Measurements from ENCODE around the gene TMX2. TPM values are rescaled to one million over a fixed set of nuclear protein-coding genes. Genes with fewer than 3 reads are reported as not detected.

TMX2 gene
- polyA plus RNA-seq, 3 donors = 117 to 119 (median 118) TPM

- DNase-seq (ENCODE audit: low read depth in 3 of 3, low spot score in 2 of 3) = no peak
Measured at GRCh38 chr11:57762235-57762861, 50.0 kb downstream of the TMX2 start.

GRCh38 chr11:57763568-57763967 lies 51.2 kb downstream of the TMX2 start:
- no peak for DNase-seq (ENCODE audit: low read depth in 3 of 3, low spot score in 2 of 3)

DNA sequence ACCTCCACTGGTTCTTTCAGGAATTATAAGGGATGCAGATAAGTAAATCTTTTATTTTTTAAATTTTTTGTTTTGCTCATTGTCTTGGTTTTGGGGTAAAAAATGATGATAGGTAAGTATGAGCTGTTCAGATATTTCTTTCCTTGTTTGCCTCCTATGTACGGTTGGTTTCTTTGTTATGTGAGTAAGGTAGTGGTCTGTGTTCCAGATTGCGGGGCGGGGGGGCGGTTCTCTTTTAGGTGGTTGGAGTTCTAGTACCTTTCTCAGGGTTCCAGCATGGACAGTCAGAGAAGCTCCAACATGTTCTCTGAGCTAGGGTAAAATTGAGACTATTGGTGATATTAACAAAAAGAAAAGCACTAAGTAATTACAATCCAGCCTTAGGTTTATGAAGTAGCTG lies 51.6 kb downstream of the TMX2 start:
- no peak for DNase-seq (ENCODE audit: low read depth in 3 of 3, low spot score in 2 of 3)

GRCh38 chr11:57764566-57764965 lies 52.2 kb downstream of the TMX2 start:
- DNase-seq (ENCODE audit: low read depth in 3 of 3, low spot score in 2 of 3) = no peak

DNA sequence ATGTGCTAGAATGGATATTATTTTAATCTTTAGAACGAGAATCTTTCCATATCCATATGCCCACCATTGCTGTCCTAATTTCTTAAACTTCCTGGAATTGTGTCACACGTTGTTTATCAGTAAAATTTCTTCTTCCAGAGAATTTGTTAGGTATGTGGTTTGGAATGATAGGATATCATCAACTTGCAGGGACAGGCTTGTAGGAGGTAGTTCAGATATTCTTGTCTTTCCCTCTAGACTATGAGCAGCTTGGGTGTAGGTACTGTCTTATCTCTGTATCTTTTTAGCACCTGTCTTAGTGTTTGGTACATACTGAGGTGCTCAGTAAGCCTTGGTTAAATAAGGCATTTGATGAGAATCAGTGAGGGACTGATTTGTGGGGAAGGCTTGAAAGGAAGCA lies 52.6 kb downstream of the TMX2 start:
- no peak for DNase-seq (ENCODE audit: low read depth in 3 of 3, low spot score in 2 of 3)

DNA sequence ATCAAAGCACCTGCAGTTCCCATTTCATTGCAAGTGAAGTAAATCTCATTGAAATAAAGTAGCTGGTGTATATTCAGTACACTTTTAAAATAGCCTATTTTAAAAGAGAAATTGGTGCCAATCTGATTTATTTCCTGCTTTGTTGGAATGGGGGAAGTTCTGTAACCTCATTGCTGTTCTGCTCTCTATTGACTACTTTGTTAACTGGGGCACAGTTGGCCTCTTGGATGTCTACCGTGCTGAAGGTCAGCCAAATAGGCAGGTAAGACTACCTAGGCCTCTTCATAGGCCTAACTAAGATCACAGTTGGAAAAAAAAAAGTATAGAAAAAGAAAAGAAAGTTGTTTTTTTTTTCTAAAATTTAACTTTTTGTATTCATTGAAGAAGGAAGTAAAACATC lies 58.4 kb downstream of the TMX2 start:
- no peak for DNase-seq (ENCODE audit: low read depth in 3 of 3, low spot score in 2 of 3)

DNA sequence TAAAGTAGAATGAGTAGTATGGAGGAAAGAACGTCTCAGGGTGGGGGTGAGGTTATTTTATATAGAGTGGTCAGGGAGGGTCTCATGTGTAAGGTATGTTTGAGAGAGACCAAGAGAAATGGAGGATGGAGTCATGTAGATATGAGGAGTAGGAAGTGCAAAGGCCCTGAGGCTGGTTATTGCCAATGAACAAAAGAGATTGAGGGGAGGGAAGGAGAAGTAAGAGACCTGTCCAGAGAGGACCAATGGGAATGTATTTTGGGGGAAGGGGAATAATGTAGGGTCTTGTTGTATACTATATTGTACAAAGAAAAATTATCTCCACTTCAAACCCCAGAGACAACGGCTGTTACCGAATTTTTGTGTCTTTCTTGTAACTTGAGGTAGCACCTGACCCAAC lies 59.0 kb downstream of the TMX2 start:
- no peak for DNase-seq (ENCODE audit: low read depth in 3 of 3, low spot score in 2 of 3)

GRCh38 chr11:57772562-57772961 lies 60.2 kb downstream of the TMX2 start:
- no peak for DNase-seq (ENCODE audit: low read depth in 3 of 3, low spot score in 2 of 3)

DNA sequence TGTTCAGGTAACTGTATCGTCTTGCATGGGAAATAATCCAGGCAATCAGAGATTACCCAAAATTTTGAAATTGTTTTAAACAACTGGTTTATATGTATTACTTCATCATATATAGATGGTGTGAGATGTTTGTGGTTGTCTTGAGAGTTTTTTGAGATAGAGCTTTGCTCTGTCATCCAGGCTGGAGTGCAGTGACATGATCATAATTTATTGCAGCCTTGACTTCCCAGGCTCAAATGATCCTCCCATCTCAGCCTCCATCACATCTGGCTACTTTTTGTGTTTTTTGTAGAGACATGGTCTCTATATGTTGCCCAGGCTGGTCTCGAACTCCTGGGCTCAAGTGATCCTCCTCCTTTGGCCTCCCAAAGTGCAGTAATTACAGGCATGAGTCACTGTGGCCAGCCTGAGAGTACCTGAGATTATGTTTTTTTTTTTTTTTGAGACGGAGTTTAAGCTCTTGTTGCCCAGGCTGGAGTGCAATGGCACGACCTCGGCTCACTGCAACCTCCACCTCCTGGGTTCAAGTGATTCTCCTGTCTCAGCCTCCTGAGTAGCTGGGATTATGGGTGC lies 60.7 kb downstream of the TMX2 start:
- no peak for DNase-seq (ENCODE audit: low read depth in 3 of 3, low spot score in 2 of 3)

DNA sequence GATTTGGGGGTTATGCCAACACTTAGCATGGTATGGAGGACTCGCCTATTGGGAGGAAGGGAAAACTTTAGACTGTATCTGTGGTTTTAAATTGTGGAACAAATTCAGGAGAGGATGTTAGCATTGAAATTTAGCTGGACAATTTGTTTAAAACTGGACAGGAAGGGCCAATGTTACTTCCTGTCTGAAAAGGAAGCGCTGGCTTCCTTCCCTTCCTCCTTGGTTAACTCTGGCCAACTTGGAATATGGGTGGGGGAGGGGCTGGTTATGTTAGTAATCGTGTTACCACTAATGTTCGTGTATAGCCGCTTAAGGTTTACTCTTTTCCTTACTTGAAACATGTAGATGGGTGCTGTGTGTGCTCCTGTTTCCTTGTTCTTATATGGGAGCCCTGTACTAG lies 63.1 kb downstream of the TMX2 start:
- no peak for DNase-seq (ENCODE audit: low read depth in 3 of 3, low spot score in 2 of 3)

DNA sequence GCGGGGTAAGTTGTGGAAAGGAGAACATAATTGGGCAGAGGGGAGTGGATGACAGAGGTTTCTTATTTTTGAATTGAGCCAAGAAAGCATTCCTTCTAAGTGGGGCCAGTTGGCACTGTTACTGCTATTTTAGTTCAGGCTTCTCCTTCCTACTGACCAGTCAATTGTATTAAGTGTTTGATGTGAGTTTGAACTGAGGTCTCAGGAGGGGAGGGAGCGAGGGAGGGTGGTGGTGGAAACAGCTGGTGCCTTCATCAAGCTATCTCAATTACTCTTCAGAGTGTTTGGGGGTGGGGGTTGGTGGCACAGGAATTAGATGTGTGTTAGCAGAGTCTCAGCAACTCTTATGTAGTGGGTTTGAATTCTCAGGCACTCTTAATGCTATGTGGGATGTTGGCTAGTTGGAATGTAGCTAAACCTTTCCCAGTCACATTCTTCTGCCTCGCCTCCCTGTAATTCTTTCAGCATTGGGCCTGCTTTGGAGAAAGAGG lies 63.7 kb downstream of the TMX2 start:
- DNase-seq (ENCODE audit: low read depth in 3 of 3, low spot score in 2 of 3) = no peak

DNA sequence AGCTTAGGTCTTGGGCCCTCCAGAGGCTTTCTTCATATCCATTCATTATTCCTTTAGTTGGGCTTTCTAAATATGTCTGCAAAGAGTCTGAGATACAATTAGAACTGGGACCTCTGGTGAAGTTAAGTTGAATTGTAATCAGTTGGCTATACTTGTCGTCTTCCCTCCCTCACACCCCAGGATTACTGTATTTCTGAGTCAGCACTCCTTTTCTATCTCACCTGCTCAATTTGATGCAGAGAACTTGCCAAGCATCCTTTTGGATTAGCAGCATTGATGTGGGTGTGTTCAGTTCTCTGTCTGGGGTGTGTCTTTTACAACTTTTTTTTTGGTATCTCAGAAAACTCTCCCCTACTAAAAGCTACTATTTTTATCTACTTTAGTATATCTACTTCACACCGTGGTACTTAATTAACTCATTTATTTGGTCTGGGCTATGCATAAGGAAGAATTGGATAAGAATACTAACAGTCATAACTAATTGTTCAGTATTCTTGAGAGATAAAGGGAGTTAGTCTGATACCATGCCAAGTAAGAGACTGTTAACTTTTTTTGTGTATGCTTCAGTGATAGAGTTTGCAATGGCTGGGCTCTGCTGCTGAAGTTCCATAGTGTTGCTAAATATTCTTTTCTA lies 64.3 kb downstream of the TMX2 start:
- no peak for DNase-seq (ENCODE audit: low read depth in 3 of 3, low spot score in 2 of 3)

GRCh38 chr11:57777969-57778317 lies 65.5 kb downstream of the TMX2 start:
- no peak for DNase-seq (ENCODE audit: low read depth in 3 of 3, low spot score in 2 of 3)

DNA sequence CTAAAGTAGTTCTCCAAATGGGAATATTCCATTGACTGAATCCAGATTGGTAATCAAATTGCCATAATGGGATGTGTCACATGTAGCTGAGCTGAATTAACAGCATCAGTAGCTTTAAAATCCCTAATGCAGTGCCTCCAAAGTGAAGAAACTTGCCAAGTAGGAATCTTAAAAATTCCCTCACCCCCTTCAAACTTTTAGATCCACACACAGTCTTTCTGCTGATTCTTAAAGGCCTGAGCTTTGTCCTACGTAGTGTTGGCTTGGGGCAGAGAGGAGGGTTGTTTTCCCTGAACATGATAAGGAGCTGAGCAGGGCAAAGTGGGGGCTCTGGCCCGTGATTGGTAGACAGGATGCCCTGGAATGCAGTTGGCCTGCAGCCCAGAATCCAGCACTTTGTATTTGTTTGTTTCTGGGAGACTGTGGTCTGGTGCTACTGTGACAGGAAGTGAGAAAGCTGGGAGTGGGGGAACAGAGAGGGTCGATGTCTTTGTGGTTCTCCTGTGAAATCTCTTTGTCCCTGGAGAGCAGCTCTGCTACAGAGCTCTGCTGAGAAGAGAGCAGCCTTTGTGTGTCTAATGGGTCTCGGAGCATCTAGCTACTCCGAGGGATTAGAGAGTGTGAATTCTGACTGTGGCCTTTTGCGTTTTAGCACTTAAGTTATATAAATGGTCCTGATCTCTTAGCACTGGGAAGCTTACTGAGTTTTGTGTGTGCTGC lies 66.1 kb downstream of the TMX2 start:
- peak; percentile 92 to 96 (median 94) for DNase-seq (ENCODE audit: low read depth in 3 of 3, low spot score in 2 of 3)

DNA sequence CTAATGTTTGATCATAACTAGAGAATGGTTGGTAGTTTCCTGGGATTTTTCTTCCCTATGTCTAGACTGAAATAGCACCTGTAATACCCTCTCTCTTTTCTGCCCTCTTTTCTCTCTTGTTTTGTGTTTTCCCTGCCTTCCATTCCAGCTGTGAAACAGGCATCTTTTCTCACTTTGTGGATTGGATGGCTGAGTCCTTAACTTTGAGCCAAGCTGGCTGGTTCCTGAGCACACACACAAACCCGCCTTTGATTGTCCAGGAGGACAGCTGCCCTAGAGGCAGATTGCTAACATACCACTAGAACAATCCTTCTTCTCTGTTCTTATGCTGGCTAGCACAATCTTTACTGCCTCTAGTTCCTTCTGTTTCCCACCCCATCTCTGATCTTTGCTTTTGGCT lies 66.9 kb downstream of the TMX2 start:
- no peak for DNase-seq (ENCODE audit: low read depth in 3 of 3, low spot score in 2 of 3)

- DNase-seq (ENCODE audit: low read depth in 3 of 3, low spot score in 2 of 3) = no peak
Measured at GRCh38 chr11:57781529-57781943, 69.1 kb downstream of the TMX2 start.

- DNase-seq (ENCODE audit: low read depth in 3 of 3, low spot score in 2 of 3) = no peak
Measured at GRCh38 chr11:57785072-57785471, 72.7 kb downstream of the TMX2 start.

DNA sequence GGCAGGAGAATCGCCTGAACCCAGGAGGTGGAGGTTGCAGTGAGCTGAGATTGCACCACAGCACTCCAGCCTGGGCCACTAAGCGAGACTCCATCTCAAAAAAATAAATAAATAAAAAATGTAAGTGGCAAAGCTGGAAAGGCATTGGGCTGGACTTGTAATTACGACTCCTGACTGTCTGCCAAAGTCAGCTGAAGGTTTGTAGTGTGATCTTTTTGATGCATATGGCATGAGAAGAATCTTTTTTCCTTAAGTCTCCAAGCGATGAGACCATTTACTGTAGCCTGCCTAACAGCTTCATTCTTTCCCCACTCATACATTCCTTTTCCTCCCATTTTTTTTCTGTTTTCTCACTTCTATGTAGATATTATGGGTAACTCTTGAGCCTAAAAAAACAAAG lies 74.0 kb downstream of the TMX2 start:
- DNase-seq (ENCODE audit: low read depth in 3 of 3, low spot score in 2 of 3) = no peak

- DNase-seq (ENCODE audit: low read depth in 3 of 3, low spot score in 2 of 3) = no peak
Measured at GRCh38 chr11:57787006-57787604, 74.7 kb downstream of the TMX2 start.

DNA sequence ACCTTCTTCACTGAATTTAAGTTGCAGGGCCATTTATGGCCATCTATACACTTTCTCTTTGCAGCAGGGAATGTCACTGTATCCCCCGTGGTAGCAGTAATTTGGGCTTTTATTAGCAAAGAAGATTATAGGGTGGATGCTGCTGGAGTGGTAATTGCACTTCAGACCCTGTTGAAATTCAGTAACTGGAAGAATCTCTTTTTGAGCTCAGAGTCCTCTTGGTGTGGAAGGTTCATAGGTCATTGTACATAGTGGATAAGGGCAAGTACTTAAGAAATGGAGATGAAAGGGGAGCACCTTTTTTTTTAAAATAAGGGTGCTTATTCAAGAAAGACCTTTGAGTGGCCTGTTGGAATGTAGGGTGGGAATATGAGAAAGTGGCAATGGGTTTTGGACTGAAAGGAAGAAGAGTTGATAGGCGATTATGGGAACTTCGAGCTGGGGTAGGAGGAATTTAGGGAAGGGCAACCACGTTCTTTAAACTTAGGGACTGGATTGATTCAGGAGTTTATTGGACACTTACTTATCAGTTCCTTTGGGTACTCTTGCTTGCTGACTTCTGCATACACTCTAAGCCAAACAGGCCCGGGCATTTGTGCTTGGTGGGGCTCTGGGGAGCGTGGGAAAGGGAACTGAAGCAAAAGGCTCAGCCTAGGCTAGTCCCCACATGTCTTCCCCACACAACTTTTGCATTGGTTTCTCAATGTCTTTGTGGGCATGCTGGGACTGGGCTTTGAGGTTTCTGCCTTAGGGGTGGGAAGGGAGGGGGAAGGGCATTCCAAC lies 75.7 kb downstream of the TMX2 start:
- DNase-seq (ENCODE audit: low read depth in 3 of 3, low spot score in 2 of 3) = no peak

GRCh38 chr11:57788703-57789088 lies 76.3 kb downstream of the TMX2 start:
- DNase-seq (ENCODE audit: low read depth in 3 of 3, low spot score in 2 of 3) = no peak

Measured in right renal cortex interstitium (tissue), 3 donors.